Psoas muscle (tissue), 8 donors: Measurements from ENCODE around the gene FAM9C. TPM values are rescaled to one million over a fixed set of nuclear protein-coding genes. Genes with fewer than 3 reads are reported as not detected.

ENCODE experiments used
- ATAC-seq, 4 donors: fragments of 200-7000 bp; cut with Tn5 transposase; one replicate each; pipeline ENCODE4 v1.9.1; 2020; ENCODE audit warnings: moderate library complexity in 3 of 4, mild to moderate bottlenecking in 2 of 4
- DNase-seq, 2 donors: peaks; one replicate each; pipeline ENCODE4 v3.0.0-alpha.2; 2020
- H3K27ac ChIP-seq: fragments of 200-600 bp; one replicate; pipeline ENCODE4 v1.8.0; 2022
- H3K27me3 ChIP-seq, 3 donors: fragments of 200-600 bp in 1 of 3; one replicate each; pipeline versions ENCODE4 v1.6.1 to v1.8.0; 2013 to 2022; ENCODE audit warnings: low read length in 2 of 3, mild to moderate bottlenecking in 2 of 3, moderate library complexity in 1 of 3; ENCODE audit not compliant: insufficient read depth in 3 of 3
- H3K36me3 ChIP-seq, 2 donors: fragments of 200-600 bp in 1 of 2; one replicate each; pipeline versions ENCODE4 v1.6.1 to v1.8.0; 2013 to 2022; ENCODE audit warnings: low read depth in 1 of 2, mild to moderate bottlenecking in 1 of 2, moderate library complexity in 1 of 2; ENCODE audit not compliant: insufficient read depth in 1 of 2
- H3K4me1 ChIP-seq: fragments of 200-600 bp; one replicate; pipeline ENCODE4 v1.8.0; 2022
- H3K4me3 ChIP-seq: fragments of 200-600 bp; one replicate; pipeline ENCODE4 v1.8.0; 2022; ENCODE audit warnings: mild to moderate bottlenecking
- H3K9me3 ChIP-seq: fragments of 200-600 bp; one replicate; pipeline ENCODE4 v1.8.0; 2022
- WGBS, 3 donors: extraction: QIAGEN DNeasy Blood & Tissue Kit; methylation state at CpG; one replicate each; pipeline versions ENCODE4 v1.1.6 to v1.1.7; 2013; 5-methylcytosine and 5-hydroxymethylcytosine counted together
- intact Hi-C, 2 donors: fragments of 100-400 bp; cut with DNase I; formaldehyde crosslinking; loops; one replicate each; pipeline versions ENCODE4 v1.11.0 to v1.14.2; 2022
- polyA plus RNA-seq, 3 donors: library from polyadenylated mRNA; stranded (reverse); fragments of 200-250 nt; gene quantifications; one replicate each; pipeline ENCODE4 v1.2.3, GENCODE V29; 2013
- total RNA-seq, 4 donors: library from RNA; stranded (reverse); fragmentation: NEBNext Ultra II Directional in 2 of 4; extraction: Animal tissue kit (Norgen Biotek cat#: 25700) in 2 of 4; gene quantifications; one replicate each; pipeline versions ENCODE4 v1.2.1 to v1.2.4, GENCODE V29; 2021 to 2023
- TF ChIP-seq, protein P1 (sequence below): fragments of 200-600 bp; IDR thresholded peaks from one replicate; pipeline ENCODE4 v1.8.0; 2022; ENCODE audit warnings: antibody characterized with exemption
- donor health status: healthy with polysubstance abuse.
- donor health status: DM: no; HTN: no; CAD: no; lungs with moderate emphysema.
- donor health status: Bipolar disorder and iron deficiency.
- donor health status: healthy.
- donor health status: DM: yes; HTN: yes; CAD: no.
- donor health status: DM: no; HTN: no; CAD: no.
- donor health status: DM: no; HTN: no; CAD: no.
- donor health status: DM: yes; HTN: yes; CAD: no.

The FAM9C gene
- total and polyA plus RNA-seq, 7 donors = 0.04 TPM; not detected in 6

- no peak for DNase-seq
- Histone ChIP-seq H3K27me3 (no peaks in the 10 kb centered on the region), H3K4me3 (no peak overlapping the region), H3K36me3 (no peaks in the 10 kb centered on the region), H3K9me3 (no peaks in the 10 kb centered on the region), H3K27ac (no peak overlapping the region), H3K4me1 (no peaks in the 10 kb centered on the region)
- intact Hi-C loops = no loop called here
- WGBS, 3 donors = 77 to 93% (median 92%) methylated on average over 3 of the region's 3 CpGs
- no peak for ATAC-seq
- TF ChIP-seq, protein P1, sequence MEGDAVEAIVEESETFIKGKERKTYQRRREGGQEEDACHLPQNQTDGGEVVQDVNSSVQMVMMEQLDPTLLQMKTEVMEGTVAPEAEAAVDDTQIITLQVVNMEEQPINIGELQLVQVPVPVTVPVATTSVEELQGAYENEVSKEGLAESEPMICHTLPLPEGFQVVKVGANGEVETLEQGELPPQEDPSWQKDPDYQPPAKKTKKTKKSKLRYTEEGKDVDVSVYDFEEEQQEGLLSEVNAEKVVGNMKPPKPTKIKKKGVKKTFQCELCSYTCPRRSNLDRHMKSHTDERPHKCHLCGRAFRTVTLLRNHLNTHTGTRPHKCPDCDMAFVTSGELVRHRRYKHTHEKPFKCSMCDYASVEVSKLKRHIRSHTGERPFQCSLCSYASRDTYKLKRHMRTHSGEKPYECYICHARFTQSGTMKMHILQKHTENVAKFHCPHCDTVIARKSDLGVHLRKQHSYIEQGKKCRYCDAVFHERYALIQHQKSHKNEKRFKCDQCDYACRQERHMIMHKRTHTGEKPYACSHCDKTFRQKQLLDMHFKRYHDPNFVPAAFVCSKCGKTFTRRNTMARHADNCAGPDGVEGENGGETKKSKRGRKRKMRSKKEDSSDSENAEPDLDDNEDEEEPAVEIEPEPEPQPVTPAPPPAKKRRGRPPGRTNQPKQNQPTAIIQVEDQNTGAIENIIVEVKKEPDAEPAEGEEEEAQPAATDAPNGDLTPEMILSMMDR = no peak
Observed at GRCh38 chrX:12996934-12997435, 47.4 kb downstream of the FAM9C start.

- TF ChIP-seq, protein P1 = no peak
Observed at GRCh38 chrX:12994321-12994720, 50.1 kb downstream of the FAM9C start.

GRCh38 chrX:12993826-12994225 lies 50.6 kb downstream of the FAM9C start:
- no peak overlapping the region for H3K27ac ChIP-seq
- intact Hi-C loops = no loop called here
- TF ChIP-seq, protein P1 = no peak
- ATAC-seq = no peak
- DNase-seq = no peak
- H3K27me3 ChIP-seq = no peaks in the 10 kb centered on the region
- no peak overlapping the region for H3K4me3 ChIP-seq
- H3K36me3 ChIP-seq = no peaks in the 10 kb centered on the region
- no peaks in the 10 kb centered on the region for H3K9me3 ChIP-seq
- 85 to 95% (median 91%) methylated on average over 1 of the region's 1 CpG for WGBS, 3 donors
- H3K4me1 ChIP-seq = no peaks in the 10 kb centered on the region

More at GRCh38 chrX:12994321-12994720, 50.1 kb downstream of the FAM9C start:
- no peaks in the 10 kb centered on the region for H3K9me3 ChIP-seq
- DNase-seq (no peak), ATAC-seq (no peak)
- intact Hi-C loops = no loop called here
- H3K4me3 ChIP-seq = no peak overlapping the region
- H3K4me1 ChIP-seq = no peaks in the 10 kb centered on the region
- H3K36me3 ChIP-seq = no peaks in the 10 kb centered on the region
- H3K27me3 ChIP-seq = no peaks in the 10 kb centered on the region
- no peak overlapping the region for H3K27ac ChIP-seq
- WGBS, 3 donors = 57 to 81% (median 75%) methylated on average over 4 of the region's 4 CpGs

DNA sequence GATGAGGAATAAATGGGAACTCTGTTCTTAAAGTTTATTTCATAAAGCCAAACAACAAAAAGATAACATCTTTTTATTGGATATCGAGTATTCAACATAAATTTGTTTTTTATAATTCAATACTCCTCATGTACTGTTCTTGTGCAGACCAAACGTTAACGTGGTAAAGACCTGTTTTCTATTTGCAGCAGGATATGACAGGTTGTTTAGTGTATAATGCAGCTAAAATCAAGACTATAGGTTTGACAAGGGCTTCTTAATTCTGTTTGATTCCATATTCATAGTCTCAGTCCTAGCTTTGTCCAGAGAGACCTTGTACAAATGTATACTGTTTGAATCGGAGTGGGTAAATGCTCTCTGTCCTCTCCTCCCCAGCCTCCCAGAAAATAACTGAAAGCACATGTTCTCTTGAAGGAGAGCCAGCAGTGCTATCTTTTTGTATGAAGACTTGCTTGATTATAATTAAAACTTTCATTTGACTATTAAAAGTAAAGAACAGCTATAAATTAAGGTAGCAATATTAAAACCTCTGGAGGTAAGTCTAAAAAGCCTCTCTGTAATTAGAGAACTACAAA lies 51.8 kb downstream of the FAM9C start:
- no peak overlapping the region for H3K4me3 ChIP-seq
- no peaks in the 10 kb centered on the region for H3K9me3 ChIP-seq
- TF ChIP-seq, protein P1 = no peak
- no peaks in the 10 kb centered on the region for H3K36me3 ChIP-seq
- H3K27ac ChIP-seq = no peak overlapping the region
- DNase-seq (no peak), ATAC-seq (no peak)
- H3K27me3 ChIP-seq = no peaks in the 10 kb centered on the region
- intact Hi-C loops = no loop called here
- H3K4me1 ChIP-seq = no peaks in the 10 kb centered on the region
- WGBS, 3 donors = 71 to 82% (median 75%) methylated on average over 4 of the region's 4 CpGs

DNA sequence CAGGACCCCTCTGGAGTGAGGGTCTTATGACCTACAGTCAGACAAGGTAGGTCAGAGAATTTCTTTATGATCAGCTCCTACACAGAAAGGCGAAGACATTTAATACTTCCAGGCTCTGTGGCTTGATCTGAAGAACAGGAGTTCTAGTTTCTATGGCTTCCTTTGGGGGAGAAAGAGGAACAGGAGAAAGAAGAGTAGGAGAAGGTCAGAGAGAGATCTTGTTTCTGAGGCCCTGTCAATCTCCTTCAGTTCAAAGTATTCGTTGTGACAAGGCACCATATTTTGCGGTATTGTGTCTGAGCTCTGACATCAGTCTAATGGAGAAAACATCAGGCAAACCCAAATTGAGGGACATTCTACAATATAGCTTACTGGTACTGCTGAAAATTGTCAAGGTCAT lies 52.8 kb downstream of the FAM9C start:
- intact Hi-C loops = no loop called here
- H3K9me3 ChIP-seq = no peaks in the 10 kb centered on the region
- no peaks in the 10 kb centered on the region for H3K4me1 ChIP-seq
- 80 to 93% (median 84%) methylated on average over 3 of the region's 3 CpGs for WGBS, 3 donors
- H3K27ac ChIP-seq = no peak overlapping the region
- no peaks in the 10 kb centered on the region for H3K36me3 ChIP-seq
- no peaks in the 10 kb centered on the region for H3K27me3 ChIP-seq
- no peak for DNase-seq
- no peak overlapping the region for H3K4me3 ChIP-seq
- ATAC-seq = no peak
- TF ChIP-seq, protein P1 = no peak
